GM18505 (cell line): ENCODE data around the gene NOSIP.

Experiments
- ATAC-seq: cut with Tn5 transposase; IDR thresholded peaks from one replicate; pipeline ENCODE4 v1.9.1; 2021; ENCODE audit not compliant: unreplicated experiment
- POLR2A ChIP-seq: IDR thresholded peaks from 4 replicates; pipeline ENCODE4 v1.6.1; 2011; ENCODE audit warnings: borderline replicate concordance; ENCODE audit not compliant: insufficient read depth, insufficient read length; ENCODE audit errors: extremely low read depth

The NOSIP gene

DNA sequence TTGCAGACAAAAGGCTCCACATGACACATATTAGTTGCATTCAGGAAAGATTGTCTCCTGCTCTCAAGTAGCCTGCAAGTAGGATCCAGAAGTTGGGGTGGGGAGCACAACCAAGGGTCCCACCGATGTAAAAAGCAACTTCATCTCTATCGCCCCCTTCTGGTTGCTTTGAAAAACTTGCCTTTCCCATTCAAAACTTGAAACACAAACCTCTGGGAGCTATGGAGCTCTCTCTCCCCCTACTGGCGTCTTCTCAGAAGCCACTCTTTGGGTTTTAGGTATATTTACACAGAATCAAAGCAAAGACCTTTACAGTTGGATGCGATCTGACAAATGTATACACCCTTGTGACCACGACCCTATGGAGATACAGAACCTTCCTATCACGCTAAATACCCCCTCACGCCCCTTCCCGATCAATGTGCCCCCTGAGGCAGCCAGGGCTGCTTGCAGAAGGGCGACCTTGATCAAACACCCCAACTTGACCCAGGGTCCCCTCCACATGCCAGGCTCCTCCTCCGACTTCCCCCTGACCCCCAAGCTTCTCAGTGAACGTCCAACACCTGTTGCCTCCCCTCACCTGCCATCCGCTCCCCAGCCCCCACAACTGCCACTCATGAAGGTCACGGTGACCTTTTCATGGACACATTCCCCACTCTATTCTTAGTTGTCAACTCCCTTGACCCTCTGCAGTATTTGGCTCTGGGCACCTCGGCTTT is 10.1 kb downstream of the NOSIP start:
- TF ChIP-seq POLR2A, result no peak
- ATAC-seq, result no peak

DNA sequence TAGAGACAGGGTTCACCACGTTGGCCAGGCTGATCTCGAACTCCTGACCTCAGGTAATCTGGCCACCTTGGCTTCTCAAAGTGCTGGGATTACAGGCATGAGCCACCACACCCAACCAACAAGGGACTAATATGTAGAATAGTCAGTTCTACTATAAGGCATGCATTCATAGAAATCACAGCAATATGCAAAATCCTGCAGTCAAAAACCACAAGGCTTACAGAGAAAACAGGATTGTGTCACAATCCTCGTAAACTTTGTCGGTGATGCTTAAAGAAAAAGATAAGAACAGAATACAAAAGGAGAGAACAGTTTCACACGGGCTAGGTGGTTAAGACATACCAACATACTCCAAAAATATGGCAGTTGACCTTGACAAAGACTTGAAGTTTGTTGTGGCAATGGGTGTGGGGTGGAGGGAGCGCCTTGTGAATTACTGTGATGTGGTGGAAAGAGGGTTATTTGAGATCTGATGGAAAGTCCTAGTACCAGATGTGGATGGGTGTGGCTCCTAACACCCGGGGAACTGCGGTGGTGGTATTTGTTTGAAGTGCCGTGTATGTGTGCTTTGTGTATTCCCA is 12.4 kb downstream of the NOSIP start:
- no peak for ATAC-seq
- no peak for TF ChIP-seq POLR2A

DNA sequence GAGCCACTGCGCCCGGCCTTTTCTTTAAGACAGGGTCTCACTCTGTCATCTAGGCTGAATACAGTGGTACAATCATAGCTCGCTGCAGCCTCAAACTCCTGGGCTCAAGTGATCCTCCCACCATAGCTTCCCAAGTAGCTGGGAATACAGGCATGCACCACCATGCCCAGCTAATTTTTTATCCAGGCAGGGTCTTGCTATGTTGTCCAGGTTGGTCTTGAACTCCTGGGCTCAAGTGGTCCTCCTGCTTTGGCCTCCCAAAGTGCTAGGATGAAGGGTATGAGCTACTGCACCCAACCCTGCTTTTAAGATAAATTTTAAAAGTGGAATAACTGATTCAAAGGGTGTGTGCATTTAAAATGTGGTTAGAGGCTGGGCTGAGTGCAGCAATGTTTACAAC is 14.1 kb downstream of the NOSIP start:
- no peak for TF ChIP-seq POLR2A
- ATAC-seq, result no peak

DNA sequence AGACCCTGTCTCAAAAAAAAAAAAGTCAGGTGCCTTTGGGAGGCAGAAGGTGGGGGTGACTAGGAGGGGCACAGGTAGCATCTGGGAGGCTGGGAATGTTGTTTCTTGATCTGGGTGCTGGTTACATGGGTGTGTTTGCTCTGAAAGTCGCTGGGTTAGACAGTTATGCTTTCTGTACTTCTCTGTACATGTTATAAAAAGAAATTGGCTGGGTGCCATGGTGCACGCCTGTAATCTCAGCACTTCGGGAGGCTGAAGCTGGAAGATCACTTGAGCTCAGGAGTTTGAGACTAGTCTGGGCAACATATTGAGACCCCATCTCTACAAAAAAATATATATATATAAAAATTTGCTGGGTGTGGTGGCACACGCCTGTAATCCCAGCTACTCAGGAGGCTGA is 15.1 kb downstream of the NOSIP start:
- no peak for ATAC-seq
- TF ChIP-seq POLR2A, result no peak

DNA sequence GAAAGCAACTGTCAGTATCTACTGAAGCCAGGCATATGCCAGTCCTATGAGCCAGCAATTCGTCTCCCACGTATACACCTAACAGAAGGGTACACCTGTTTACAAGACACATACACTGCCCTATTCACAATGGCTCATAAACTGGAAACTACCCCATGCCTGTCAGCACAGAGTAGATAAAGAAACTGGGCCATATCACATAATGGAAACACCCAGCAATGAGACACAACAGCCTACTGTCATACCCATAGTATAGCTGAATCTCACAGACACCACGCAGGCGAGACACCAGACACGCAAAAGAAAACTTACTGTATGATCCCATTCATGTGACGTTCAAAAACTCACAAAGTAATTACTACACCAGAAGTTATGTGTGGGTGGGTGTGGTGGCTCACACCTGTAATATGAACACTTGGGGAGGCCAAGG is 15.7 kb downstream of the NOSIP start:
- ATAC-seq, result no peak
- no peak for TF ChIP-seq POLR2A

DNA sequence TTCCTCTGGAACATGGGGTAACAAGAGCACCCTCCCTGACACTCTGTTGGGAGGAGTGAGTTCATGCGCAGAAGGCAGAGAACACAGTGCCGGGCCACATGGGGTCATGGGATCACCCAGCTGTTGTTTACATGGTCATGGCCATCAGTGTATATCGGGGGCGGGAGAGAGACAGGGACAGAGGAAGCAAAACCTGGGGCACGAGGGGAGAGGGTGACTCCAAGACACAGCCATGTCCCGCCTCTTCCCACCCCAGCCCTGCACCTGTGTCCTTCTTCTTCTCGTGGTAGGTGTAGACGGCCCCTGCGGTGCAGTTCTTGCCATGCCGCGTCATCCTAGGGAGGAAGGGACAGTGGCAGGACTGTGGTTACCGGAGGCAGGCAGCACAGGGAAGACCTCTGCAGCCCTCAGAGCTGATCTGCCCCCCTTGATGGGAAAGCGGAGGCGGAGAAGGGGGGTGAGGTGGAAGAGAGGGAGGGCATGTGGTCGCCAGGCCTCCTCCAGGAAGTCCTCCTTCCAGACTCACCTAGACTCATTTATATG is 19.9 kb downstream of the NOSIP start:
- no peak for TF ChIP-seq POLR2A
- no peak for ATAC-seq

DNA sequence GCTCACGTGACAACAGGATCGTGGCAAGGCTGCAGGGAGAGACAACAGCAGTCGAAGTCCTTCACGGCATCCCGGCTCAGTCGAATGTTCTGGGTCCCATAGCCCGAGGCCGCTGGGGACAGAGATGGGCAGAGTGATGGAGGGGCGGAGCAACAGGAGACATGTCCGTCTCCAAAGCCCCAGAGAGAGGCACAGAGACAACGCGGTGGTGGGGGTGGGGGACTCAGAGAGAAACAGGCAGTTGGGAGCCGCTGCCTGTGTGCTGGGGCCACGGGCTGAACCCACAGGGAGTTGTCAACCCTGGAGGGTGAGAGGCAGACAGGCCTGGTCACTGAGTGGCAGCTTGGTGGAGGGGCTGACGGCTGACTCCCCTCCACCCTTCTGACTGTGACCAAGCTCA is 20.4 kb downstream of the NOSIP start:
- no peak for ATAC-seq
- no peak for TF ChIP-seq POLR2A

DNA sequence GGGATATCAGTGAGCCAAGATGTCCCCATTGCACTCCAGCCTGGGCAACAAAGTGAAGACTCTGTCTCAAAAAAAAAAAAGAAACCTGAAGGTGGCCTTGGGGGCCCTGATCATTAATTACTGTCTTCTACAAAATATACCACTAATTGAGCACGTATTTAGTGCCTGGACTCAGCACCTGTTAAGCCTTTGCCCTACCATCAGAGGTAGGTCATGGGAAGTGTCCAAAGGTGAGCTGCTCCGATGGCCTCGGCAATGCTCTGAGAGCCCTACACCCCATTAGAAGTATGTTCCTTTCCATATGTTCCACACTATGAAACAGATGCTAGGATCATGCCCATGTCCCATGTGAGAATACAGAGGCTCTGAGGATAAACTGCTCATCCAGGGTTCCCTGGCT is 20.9 kb downstream of the NOSIP start:
- no peak for ATAC-seq
- no peak for TF ChIP-seq POLR2A

DNA sequence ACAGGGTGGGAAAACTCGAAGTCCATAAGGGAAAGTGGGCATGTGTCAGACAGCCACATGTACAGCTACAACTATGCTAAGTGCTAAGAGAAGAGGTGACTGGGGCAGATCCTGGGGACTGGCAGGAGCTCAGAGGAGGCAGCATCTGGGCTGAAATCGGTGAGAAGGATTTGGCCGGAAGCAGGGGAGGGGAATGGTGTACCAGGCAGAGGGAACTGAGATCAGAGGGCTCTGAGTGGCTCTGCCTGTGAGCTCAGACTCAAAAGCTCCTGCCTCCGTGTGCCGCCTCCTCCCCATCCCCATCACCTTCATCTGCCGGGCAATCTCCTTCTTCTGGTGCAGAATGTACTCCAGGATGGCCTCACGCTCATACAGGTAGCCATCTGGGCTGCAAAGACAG is 21.8 kb downstream of the NOSIP start:
- TF ChIP-seq POLR2A, result no peak
- ATAC-seq, result no peak

DNA sequence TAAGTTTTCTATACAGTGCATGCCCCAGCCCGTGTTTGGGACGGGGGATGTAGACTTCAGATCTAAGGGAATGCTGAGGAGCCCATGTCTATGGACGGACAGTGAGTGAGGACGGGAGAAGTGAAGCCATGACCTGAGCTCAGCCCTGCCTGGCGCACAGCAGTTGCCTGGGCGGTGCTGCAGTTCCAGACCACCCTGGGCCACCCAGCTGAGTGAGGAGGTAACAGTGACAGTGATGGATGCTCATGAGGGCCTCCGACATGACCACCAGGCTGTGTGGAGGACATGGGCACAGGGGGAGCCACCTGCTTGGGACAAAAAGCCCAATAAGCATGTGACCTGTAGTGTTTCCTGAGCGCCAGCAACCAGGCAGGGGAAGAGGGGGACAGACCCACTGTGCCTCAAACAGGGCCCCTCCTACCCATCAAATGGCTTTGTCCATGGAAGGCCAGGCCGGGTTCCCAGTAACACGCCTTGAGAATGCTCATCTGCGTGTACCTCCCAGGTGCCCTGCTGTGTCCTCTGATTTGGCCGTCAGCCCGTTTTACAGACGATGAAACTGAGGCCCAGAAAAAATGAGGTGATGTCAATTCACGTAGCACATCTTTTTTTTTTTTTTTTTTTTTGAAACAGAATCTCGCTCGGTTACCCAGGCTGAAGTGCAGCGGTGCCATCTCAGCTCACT is 22.6 kb downstream of the NOSIP start:
- ATAC-seq, result no peak
- TF ChIP-seq POLR2A, result no peak

DNA sequence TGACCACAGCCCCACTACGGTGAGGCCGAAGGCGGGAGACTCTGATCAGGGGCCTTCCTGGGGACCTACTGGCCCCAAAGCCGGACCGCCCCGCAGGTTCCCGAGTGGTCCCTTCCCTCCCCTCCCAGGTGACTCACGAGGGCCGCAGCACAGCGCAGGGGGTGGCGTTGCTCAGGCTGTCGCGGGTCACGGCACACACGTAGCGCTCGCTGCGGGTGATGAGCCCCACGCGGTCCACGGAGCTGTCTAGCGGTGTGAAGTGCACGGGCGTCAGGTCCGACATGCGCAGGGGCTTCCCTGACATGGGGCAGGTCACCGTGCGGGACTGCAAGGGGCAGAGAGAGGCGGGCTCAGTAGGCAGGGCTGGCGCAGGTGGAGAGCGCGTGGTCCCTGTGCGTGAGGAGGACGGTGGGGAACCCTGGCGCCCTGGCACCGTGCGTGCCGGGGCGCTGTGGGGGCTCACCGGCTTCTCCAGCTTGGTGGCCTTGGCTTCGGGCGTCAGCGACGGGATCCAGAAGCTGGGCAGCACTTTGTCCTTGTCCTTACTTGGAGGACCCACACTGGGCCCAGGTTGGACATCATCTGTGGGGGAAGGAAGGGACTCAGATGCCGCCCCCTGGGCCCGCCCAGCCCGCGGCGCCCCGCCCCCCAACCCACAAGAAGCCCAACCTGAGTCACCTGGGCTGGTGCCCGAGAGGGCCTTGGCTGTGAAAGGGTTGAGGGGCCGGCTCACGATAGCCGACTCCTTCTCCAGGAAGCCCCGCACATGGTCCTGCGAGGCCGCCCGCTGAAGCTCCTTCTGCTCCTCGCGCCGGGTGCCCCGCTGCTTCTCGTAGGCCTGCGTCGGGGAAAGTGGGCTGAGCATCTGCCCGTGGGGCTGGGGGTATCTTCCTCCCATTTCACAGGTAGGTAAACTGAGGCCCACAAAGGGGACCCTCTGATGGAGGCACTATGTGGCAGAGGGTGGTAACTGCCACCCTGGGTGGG is 23.7 kb downstream of the NOSIP start:
- no peak for ATAC-seq
- no peak for TF ChIP-seq POLR2A

DNA sequence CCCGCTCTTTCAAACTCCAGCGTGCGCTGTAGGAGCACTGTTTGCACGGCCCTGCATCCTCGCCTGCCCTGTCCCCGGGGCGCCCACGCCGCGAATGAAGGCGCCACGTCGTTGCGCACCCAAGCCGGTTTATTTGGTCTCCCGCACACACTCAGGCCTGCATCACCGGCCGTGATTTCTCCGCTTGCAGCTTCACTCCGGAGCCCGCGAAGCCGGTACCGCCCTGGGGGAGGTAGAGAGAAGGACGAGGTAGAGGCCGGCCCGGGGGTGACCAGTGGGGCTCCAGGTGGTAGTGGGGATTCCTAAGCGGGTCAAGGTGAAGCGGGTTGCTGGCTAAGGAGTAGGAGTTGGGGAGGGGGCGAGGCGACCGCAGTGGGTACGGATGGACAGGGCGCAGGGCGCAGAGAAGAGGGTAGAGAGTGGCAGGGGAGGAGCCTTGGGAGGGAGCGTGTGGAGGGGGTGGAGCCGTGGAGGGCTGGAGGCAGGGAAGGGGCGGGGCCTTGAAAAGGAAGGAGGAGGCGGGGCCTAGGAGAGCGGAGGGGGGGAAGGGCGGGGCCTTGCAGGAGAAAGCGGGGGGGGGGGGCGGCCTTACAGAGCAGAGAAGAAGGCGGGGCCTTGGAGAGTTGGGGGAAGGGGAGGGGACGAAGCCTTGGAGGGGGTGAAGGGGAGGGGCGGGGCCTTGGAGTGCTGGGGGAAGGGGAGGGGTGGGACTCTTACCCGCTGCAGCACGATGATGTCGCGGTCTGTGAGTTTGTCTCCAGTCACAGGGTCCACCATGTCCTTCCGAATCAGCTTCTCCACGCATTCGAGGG is 24.6 kb downstream of the NOSIP start:
- no peak for ATAC-seq
- no peak for TF ChIP-seq POLR2A
